Skeletal muscle tissue (tissue), 4 donors: ENCODE measurements around the gene NRG3. TPM values are rescaled to one million over a fixed set of nuclear protein-coding genes. Genes with fewer than 3 reads are reported as not detected.

ENCODE experiments used
- H3K27ac ChIP-seq: one replicate; pipeline ENCODE4 v1.7.0; 2013; ENCODE audit warnings: mild to moderate bottlenecking, low read depth, low read length, inconsistent platforms
- H3K27me3 ChIP-seq, 3 donors: one replicate each; pipeline ENCODE4 v1.7.0; 2013; ENCODE audit warnings: low read length in 3 of 3; ENCODE audit not compliant: control insufficient read depth in 3 of 3, insufficient read depth in 3 of 3
- H3K36me3 ChIP-seq, 3 donors: one replicate each; pipeline ENCODE4 v1.7.0; 2013; ENCODE audit warnings: low read length in 3 of 3; ENCODE audit not compliant: control insufficient read depth in 3 of 3, insufficient read depth in 3 of 3
- H3K4me1 ChIP-seq, 3 donors: one replicate each; pipeline ENCODE4 v1.7.0; 2013; ENCODE audit warnings: low read length in 3 of 3, mild to moderate bottlenecking in 3 of 3; ENCODE audit not compliant: control insufficient read depth in 3 of 3, insufficient read depth in 3 of 3
- H3K4me3 ChIP-seq, 3 donors: one replicate each; pipeline ENCODE4 v1.7.0; 2013; ENCODE audit warnings: low read length in 3 of 3
- H3K9ac ChIP-seq, 3 donors: one replicate each; pipeline ENCODE4 v1.7.0; 2013; ENCODE audit warnings: low read length in 3 of 3, mild to moderate bottlenecking in 3 of 3, moderate library complexity in 2 of 3, low read depth in 1 of 3
- H3K9me3 ChIP-seq, 3 donors: one replicate each; pipeline ENCODE4 v1.7.0; 2013; ENCODE audit warnings: low read length in 3 of 3; ENCODE audit not compliant: control insufficient read depth in 3 of 3
- total RNA-seq: library from RNA; depleted of rRNA; stranded (reverse); fragments of >200 nt; gene quantifications from one replicate; pipeline ENCODE4 v1.2.3, GENCODE V29; 2014
- donor health status: Osteomylitis.

NRG3 gene
- total RNA-seq, 1 donor from 2014 or later: not detected

DNA sequence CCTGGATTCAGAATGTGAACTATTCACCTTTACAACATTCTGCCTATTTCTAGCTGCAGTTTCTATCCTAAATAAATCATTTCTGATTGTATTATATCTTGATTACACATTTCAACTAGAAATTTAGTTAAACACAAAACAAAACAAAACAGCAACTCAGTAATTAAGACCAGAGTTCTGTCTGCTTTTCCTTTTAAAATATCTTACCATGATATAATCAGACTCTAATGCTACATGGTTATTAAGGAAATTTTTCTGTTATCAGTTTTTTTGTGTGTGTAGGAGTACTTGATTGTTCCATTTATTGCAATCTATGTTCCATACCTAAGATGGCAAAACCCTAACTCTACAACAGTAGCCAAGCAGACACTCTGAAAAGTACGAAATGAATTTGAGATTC is 663.3 kb downstream of the NRG3 start:
- Histone ChIP-seq H3K27ac (no peak overlapping the region), H3K9ac (no peak overlapping the region), H3K4me1 (no peaks in the 10 kb centered on the region), H3K4me3 (no peak overlapping the region), H3K36me3 (no peaks in the 10 kb centered on the region), H3K9me3 (no peaks in the 10 kb centered on the region), H3K27me3 (no peaks in the 10 kb centered on the region)

- no peak overlapping the region for H3K9ac ChIP-seq
- no peak overlapping the region for H3K27ac ChIP-seq
- H3K4me3 ChIP-seq: no peak overlapping the region
- no peaks in the 10 kb centered on the region for H3K27me3 ChIP-seq
- H3K9me3 ChIP-seq: no peaks in the 10 kb centered on the region
- H3K36me3 ChIP-seq: no peaks in the 10 kb centered on the region
- no peaks in the 10 kb centered on the region for H3K4me1 ChIP-seq
Measured at GRCh38 chr10:82543631-82544030, 668.6 kb downstream of the NRG3 start.

- Histone ChIP-seq H3K4me3 (no peak overlapping the region), H3K4me1 (no peaks in the 10 kb centered on the region), H3K9me3 (no peaks in the 10 kb centered on the region), H3K27ac (no peak overlapping the region), H3K27me3 (no peaks in the 10 kb centered on the region), H3K36me3 (no peaks in the 10 kb centered on the region), H3K9ac (no peak overlapping the region)
Measured at GRCh38 chr10:82544377-82544776, 669.4 kb downstream of the NRG3 start.

DNA sequence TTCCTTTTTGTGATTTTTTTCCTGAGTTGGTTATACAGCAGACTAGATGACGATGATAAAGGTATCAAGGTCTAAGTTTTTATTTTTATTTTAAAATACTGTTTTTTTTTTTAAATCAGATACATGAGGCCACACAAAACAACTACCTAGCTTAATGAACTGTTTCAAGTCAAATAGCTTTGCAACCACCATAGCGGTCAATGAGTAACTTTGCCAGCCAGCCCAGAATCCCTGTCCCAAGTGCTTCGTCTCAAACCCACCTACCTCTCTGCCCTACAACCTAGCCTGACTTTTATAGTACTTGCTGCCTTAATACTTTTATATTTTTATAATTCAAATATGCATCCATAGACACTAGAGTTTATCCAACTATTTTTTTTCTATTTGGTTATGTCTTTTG is 676.5 kb downstream of the NRG3 start:
- Histone ChIP-seq H3K9me3 (no peaks in the 10 kb centered on the region), H3K9ac (no peak overlapping the region)

DNA sequence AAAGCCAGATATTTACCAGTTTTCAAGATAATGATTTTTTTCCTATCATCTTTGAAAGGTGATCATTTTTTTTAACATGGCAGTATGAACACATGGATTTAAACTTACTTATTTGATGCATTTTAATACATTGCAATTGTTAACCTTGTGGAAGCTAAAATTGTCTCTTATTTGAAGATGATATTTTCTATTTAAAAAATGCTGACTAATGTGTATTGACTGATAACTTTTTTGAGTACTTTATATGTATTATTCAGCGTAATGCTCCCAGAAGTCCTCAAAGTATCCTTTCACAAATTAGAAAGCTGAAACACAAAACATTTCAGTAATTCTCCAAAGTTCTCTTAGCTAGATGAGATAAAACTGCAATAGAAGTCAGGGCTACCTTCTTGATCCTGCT is 677.3 kb downstream of the NRG3 start:
- H3K27me3 ChIP-seq: no peaks in the 10 kb centered on the region
- H3K36me3 ChIP-seq: no peaks in the 10 kb centered on the region
- H3K4me3 ChIP-seq: no peak overlapping the region
- H3K27ac ChIP-seq: no peak overlapping the region
- H3K4me1 ChIP-seq: no peaks in the 10 kb centered on the region
- H3K9ac ChIP-seq: no peak overlapping the region
- no peaks in the 10 kb centered on the region for H3K9me3 ChIP-seq

More for the DNA sequence above, 676.5 kb downstream of the NRG3 start:
- Histone ChIP-seq H3K27ac (no peak overlapping the region), H3K36me3 (no peaks in the 10 kb centered on the region), H3K27me3 (no peaks in the 10 kb centered on the region), H3K4me3 (no peak overlapping the region), H3K4me1 (no peaks in the 10 kb centered on the region)

DNA sequence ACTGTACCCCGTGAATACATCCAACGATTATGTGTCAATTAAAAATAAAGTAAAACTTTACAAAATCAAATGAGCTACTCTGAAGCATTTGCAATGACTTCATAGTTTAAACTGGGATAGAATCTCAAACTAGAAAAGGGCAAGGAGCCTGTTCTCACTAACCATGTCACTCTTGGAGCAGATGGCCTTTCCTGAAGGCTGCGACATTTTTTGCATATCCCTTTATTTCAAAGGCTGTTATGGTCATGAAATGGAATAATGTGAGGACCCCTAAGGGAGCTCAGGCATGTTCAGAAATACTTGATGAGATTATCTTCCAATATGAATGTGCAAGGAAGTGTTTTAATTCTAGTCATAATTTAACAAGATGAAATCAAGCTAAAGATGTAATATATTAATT is 679.4 kb downstream of the NRG3 start:
- Histone ChIP-seq H3K4me1 (no peaks in the 10 kb centered on the region), H3K27ac (no peak overlapping the region), H3K4me3 (no peak overlapping the region), H3K9ac (no peak overlapping the region), H3K9me3 (no peaks in the 10 kb centered on the region), H3K27me3 (no peaks in the 10 kb centered on the region), H3K36me3 (no peaks in the 10 kb centered on the region)

DNA sequence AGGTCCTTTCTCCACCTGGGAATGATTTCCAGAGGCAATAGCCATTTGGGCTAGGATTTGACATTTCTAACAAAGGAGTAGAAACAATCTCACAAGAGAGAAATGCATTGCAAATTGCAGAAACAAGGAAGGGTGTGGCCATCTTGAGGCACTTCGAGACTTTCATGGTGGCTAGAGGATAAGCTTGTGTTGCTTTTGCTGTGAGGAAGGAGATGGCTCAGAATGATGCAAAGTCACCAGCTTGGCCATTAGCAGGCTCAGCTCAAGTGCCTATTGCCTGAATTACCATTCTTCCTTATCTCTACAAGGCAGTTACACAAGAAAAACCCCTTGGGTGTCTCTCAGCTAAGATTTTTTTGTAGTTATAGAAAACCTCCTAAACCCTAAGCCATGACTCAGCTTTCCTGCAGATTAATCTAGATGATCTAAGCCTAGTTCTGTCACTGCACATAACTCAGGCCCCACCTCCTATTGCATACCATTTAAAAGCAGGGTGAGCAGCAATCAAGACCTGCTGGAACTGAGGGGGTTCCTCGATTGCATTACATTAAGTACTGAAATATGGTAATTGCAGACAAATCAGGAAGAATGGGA is 683.1 kb downstream of the NRG3 start:
- no peaks in the 10 kb centered on the region for H3K36me3 ChIP-seq
- no peaks in the 10 kb centered on the region for H3K27me3 ChIP-seq
- H3K9me3 ChIP-seq: no peaks in the 10 kb centered on the region
- H3K27ac ChIP-seq: no peak overlapping the region
- no peaks in the 10 kb centered on the region for H3K4me1 ChIP-seq
- H3K4me3 ChIP-seq: no peak overlapping the region
- no peak overlapping the region for H3K9ac ChIP-seq

DNA sequence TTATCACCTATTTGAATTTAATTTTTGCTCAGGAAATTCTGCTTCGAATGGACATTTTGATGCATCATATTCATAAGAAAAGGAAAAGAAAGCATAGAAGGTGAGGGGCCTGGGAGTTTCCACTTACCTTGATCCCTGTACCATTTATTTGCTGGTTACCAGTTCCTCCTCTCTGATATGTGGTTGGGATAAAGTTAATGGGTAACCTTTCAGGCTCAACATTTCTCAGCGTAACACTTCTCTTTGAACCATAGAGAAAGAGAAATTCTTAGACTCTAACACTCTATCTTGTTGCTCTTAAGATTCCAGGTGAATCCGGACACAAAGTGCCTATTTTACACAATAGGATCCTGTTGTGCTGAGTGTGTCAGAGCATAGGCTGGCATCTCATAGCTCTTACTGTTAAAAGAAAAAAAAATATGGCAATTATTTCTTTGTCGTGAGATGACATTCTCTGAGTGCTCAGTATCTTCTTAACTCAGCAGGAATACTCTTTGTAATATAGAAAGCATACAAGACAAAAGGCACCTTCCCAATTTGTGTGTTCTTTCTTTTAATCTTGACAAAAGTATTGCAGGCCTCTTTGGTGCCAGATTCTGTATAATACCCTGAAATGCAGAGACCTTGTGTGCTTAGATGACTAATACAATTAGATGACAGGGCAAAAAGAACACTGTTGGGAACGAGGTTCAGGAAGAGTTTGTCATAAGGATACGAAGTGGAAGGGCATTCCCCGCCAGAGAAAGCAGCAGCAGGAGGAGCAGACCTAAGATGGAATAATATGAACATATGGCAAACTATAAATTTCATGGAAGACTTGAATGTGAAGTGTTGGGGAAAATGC is 689.6 kb downstream of the NRG3 start:
- Histone ChIP-seq H3K4me1 (no peaks in the 10 kb centered on the region), H3K27me3 (no peaks in the 10 kb centered on the region), H3K4me3 (no peak overlapping the region), H3K9ac (no peak overlapping the region), H3K9me3 (no peaks in the 10 kb centered on the region), H3K27ac (no peak overlapping the region), H3K36me3 (no peaks in the 10 kb centered on the region)

- Histone ChIP-seq H3K36me3 (no peaks in the 10 kb centered on the region), H3K27ac (no peak overlapping the region), H3K4me1 (no peaks in the 10 kb centered on the region), H3K27me3 (no peaks in the 10 kb centered on the region), H3K9ac (no peak overlapping the region), H3K9me3 (no peaks in the 10 kb centered on the region), H3K4me3 (no peak overlapping the region)
Measured at GRCh38 chr10:82565197-82565575, 690.2 kb downstream of the NRG3 start.

DNA sequence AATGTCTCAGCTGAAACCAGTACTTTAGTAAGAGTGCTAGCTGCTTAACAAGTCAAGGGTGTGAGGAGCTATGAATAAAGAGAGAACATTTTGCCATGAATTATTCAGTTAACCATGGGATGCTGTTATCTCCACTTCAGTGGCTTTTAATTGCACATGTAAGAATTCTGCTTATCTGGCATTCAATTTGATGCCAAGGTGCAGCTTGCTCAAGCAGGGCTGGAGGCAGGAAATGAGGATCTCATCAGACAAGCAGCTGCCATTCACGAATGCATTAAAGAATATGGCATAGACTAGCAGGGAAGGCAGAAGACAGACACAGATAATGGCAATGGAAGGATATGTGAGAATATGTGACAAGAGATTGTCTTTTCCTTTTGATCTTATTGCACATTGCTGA is 697.8 kb downstream of the NRG3 start:
- Histone ChIP-seq H3K9me3 (no peaks in the 10 kb centered on the region), H3K27me3 (no peaks in the 10 kb centered on the region), H3K27ac (no peak overlapping the region), H3K36me3 (no peaks in the 10 kb centered on the region), H3K9ac (no peak overlapping the region), H3K4me3 (no peak overlapping the region), H3K4me1 (no peaks in the 10 kb centered on the region)
